AG08395 (cell line): ENCODE data around the gene ZNF57.
"Not testable (repeated sequence)": the region's sequence is repeated elsewhere in the genome, so short reads cannot be mapped to it uniquely, and the experiment has no call there.

Experiments
- DNase-seq: peaks from one replicate; pipeline ENCODE4 v3.0.0; 2012; ENCODE audit warnings: mixed read lengths, low spot score

ZNF57 gene

GRCh38 chr19:2896694-2897093, 4.0 kb upstream of the ZNF57 start:
- no peak for DNase-seq

- no peak for DNase-seq
Measured at GRCh38 chr19:2902590-2903218, 2.0 kb downstream of the ZNF57 start.

GRCh38 chr19:2903326-2903725, 2.6 kb downstream of the ZNF57 start:
- not testable (repeated sequence) for DNase-seq

GRCh38 chr19:2905918-2906519, 5.3 kb downstream of the ZNF57 start:
- DNase-seq = no peak

GRCh38 chr19:2906631-2907195, 6.0 kb downstream of the ZNF57 start:
- DNase-seq = no peak

GRCh38 chr19:2912306-2912705, 11.6 kb downstream of the ZNF57 start:
- DNase-seq = no peak

GRCh38 chr19:2917275-2918184, 16.8 kb downstream of the ZNF57 start:
- DNase-seq = no peak

GRCh38 chr19:2922987-2923386, 22.3 kb downstream of the ZNF57 start:
- no peak for DNase-seq

GRCh38 chr19:2923510-2923909, 22.8 kb downstream of the ZNF57 start:
- DNase-seq = peak; percentile 78

- no peak for DNase-seq
Measured at GRCh38 chr19:2926341-2927031, 25.8 kb downstream of the ZNF57 start.

- DNase-seq = no peak
Measured at GRCh38 chr19:2927032-2927430, 26.3 kb downstream of the ZNF57 start.

- no peak for DNase-seq
Measured at GRCh38 chr19:2933490-2933910, 32.8 kb downstream of the ZNF57 start.

GRCh38 chr19:2935863-2936262, 35.1 kb downstream of the ZNF57 start:
- not testable (repeated sequence) for DNase-seq

GRCh38 chr19:2942928-2943640, 42.4 kb downstream of the ZNF57 start:
- no peak for DNase-seq

GRCh38 chr19:2944403-2944774, 43.7 kb downstream of the ZNF57 start:
- no peak for DNase-seq

- DNase-seq = peak; percentile 100
Measured at GRCh38 chr19:2944775-2945574, 44.2 kb downstream of the ZNF57 start, which contains the start of gene ZNF77. Gene ZNF77, minus strand, starts transcription at chr19:2944971. Its CDS starts 131 bp downstream, at chr19:2944840.

GRCh38 chr19:2945575-2946184, 45.0 kb downstream of the ZNF57 start:
- no peak for DNase-seq

- no peak for DNase-seq
Measured at GRCh38 chr19:2949939-2950285, 49.2 kb downstream of the ZNF57 start.

GRCh38 chr19:2950286-2951124, 49.8 kb downstream of the ZNF57 start:
- DNase-seq = peak; percentile 100
